ENCODE data around the gene ITGBL1. TPM values are rescaled to one million over a fixed set of nuclear protein-coding genes. Genes with fewer than 3 reads are reported as not detected.
A peak's percentile ranks its signal among the peaks of the same experiment; 100 is the strongest.

The ITGBL1 gene
- total RNA-seq, 1 donor, result 398 TPM

GRCh38 chr13:101700598-101700997 lies 248.1 kb downstream of the ITGBL1 start:
- Histone ChIP-seq H2AFZ (ENCODE audit: low read length) (no peak overlapping the region), H3K4me3 (ENCODE audit: insufficient read depth, low read length) (no peak overlapping the region), H3K4me1 (ENCODE audit: insufficient read depth, low read length) (peaks cover 12% of the 10 kb centered on the region), H4K20me1 (ENCODE audit: insufficient read depth, low read length) (peaks cover 12% of the 10 kb centered on the region), H3K79me2 (ENCODE audit: insufficient read depth, low read length) (peaks cover 4% of the 10 kb centered on the region), H3K27me3 (ENCODE audit: insufficient read depth, low read length) (no peaks in the 10 kb centered on the region), H3K27ac (ENCODE audit: low read depth, low read length) (no peak overlapping the region), H3K9me3 (ENCODE audit: low read depth, low read length) (no peaks in the 10 kb centered on the region), H3K4me2 (ENCODE audit: insufficient read depth, low read length) (no peak overlapping the region), H3K36me3 (ENCODE audit: insufficient read depth, low read length) (peaks cover 23% of the 10 kb centered on the region)
- DNase-seq (ENCODE audit: insufficient read length, low spot score, missing footprints), result no peak
- TF ChIP-seq, protein P1, sequence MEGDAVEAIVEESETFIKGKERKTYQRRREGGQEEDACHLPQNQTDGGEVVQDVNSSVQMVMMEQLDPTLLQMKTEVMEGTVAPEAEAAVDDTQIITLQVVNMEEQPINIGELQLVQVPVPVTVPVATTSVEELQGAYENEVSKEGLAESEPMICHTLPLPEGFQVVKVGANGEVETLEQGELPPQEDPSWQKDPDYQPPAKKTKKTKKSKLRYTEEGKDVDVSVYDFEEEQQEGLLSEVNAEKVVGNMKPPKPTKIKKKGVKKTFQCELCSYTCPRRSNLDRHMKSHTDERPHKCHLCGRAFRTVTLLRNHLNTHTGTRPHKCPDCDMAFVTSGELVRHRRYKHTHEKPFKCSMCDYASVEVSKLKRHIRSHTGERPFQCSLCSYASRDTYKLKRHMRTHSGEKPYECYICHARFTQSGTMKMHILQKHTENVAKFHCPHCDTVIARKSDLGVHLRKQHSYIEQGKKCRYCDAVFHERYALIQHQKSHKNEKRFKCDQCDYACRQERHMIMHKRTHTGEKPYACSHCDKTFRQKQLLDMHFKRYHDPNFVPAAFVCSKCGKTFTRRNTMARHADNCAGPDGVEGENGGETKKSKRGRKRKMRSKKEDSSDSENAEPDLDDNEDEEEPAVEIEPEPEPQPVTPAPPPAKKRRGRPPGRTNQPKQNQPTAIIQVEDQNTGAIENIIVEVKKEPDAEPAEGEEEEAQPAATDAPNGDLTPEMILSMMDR (IDR thresholded peaks at IDR 0.05; ENCODE audit: extremely low read depth, low read depth, low read length), result no peak

DNA sequence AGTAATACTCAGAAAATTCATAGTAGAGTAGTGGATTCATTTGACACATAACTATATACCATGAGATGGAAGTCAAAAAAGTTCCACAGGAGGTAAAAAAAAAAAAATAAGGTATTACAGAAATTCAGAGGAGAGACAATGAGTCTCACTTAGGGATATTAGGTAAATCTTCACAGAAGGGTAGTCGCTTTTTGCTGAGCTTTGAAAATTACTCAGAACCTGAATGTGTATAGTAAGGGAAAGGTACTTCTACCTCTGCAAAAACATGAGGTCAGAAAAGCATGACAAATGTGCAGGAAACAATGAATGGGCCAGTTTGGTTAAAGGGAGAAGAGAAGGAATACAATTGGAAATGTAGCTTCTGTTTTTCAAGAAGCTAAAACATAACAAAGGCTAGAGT lies 250.6 kb downstream of the ITGBL1 start:
- peaks cover 19% of the 10 kb centered on the region for H3K36me3 ChIP-seq (ENCODE audit: insufficient read depth, low read length)
- H2AFZ ChIP-seq (ENCODE audit: low read length), result no peak overlapping the region
- TF ChIP-seq, protein P1 (IDR thresholded peaks at IDR 0.05; ENCODE audit: extremely low read depth, low read depth, low read length), result no peak
- H3K4me3 ChIP-seq (ENCODE audit: insufficient read depth, low read length), result no peak overlapping the region
- no peak overlapping the region for H3K4me2 ChIP-seq (ENCODE audit: insufficient read depth, low read length)
- DNase-seq (ENCODE audit: insufficient read length, low spot score, missing footprints), result no peak
- peaks cover 22% of the 10 kb centered on the region for H4K20me1 ChIP-seq (ENCODE audit: insufficient read depth, low read length)
- no peak overlapping the region for H3K27ac ChIP-seq (ENCODE audit: low read depth, low read length)
- H3K4me1 ChIP-seq (ENCODE audit: insufficient read depth, low read length), result peaks cover 27% of the 10 kb centered on the region
- no peaks in the 10 kb centered on the region for H3K9me3 ChIP-seq (ENCODE audit: low read depth, low read length)
- peaks cover 2% of the 10 kb centered on the region for H3K79me2 ChIP-seq (ENCODE audit: insufficient read depth, low read length)
- no peaks in the 10 kb centered on the region for H3K27me3 ChIP-seq (ENCODE audit: insufficient read depth, low read length)

DNA sequence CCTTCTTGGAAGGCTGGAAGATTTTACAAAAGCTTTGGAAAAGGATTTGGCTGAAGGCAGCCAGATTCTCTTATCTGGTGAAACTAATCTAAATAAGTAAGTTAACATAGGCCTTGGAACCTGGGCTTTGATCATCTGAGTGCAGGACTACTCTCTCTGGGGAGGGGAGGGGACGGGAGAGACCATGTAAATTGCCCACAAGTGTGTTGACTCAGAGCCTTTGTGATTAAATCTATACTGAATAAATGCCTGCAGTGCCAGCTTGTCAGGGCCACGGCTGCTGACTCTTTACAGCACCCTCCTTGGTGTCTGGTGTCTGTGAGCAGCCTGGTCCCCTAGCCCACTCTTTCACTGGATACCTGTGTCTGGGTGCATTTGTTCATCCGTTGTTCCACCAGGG lies 251.4 kb downstream of the ITGBL1 start:
- peaks cover 19% of the 10 kb centered on the region for H4K20me1 ChIP-seq (ENCODE audit: insufficient read depth, low read length)
- H3K27me3 ChIP-seq (ENCODE audit: insufficient read depth, low read length), result no peaks in the 10 kb centered on the region
- peaks cover 23% of the 10 kb centered on the region for H3K4me1 ChIP-seq (ENCODE audit: insufficient read depth, low read length)
- H3K4me3 ChIP-seq (ENCODE audit: insufficient read depth, low read length), result no peak overlapping the region
- no peak for DNase-seq (ENCODE audit: insufficient read length, low spot score, missing footprints)
- peaks cover 2% of the 10 kb centered on the region for H3K79me2 ChIP-seq (ENCODE audit: insufficient read depth, low read length)
- no peak overlapping the region for H3K27ac ChIP-seq (ENCODE audit: low read depth, low read length)
- no peak overlapping the region for H3K4me2 ChIP-seq (ENCODE audit: insufficient read depth, low read length)
- H2AFZ ChIP-seq (ENCODE audit: low read length), result no peak overlapping the region
- H3K36me3 ChIP-seq (ENCODE audit: insufficient read depth, low read length), result peaks cover 24% of the 10 kb centered on the region
- H3K9me3 ChIP-seq (ENCODE audit: low read depth, low read length), result no peaks in the 10 kb centered on the region
- TF ChIP-seq, protein P1 (IDR thresholded peaks at IDR 0.05; ENCODE audit: extremely low read depth, low read depth, low read length), result no peak

DNA sequence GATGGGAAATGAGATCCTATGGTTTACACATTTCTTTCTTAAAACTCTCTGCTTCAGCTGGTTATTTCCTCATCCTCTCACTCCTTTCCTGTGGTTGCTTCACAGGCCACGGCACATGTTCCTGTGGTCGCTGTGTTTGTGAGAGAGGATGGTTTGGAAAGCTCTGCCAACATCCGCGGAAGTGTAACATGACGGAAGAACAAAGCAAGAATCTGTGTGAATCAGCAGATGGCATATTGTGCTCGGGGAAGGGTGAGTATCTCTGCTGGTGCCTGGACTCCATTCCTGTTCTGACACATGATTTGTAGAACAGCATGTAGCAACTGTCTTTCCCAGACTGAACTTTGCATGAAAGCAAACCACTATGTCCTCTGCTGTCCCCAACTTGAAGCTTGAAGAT lies 254.2 kb downstream of the ITGBL1 start:
- Histone ChIP-seq H3K79me2 (ENCODE audit: insufficient read depth, low read length) (no peaks in the 10 kb centered on the region), H3K36me3 (ENCODE audit: insufficient read depth, low read length) (peaks cover 43% of the 10 kb centered on the region), H3K9me3 (ENCODE audit: low read depth, low read length) (no peaks in the 10 kb centered on the region), H3K27ac (ENCODE audit: low read depth, low read length) (peak overlapping the region; percentile 37), H3K4me1 (ENCODE audit: insufficient read depth, low read length) (peaks cover 17% of the 10 kb centered on the region), H4K20me1 (ENCODE audit: insufficient read depth, low read length) (peaks cover 12% of the 10 kb centered on the region), H2AFZ (ENCODE audit: low read length) (no peak overlapping the region), H3K4me3 (ENCODE audit: insufficient read depth, low read length) (no peak overlapping the region), H3K4me2 (ENCODE audit: insufficient read depth, low read length) (peak overlapping the region; percentile 9), H3K27me3 (ENCODE audit: insufficient read depth, low read length) (no peaks in the 10 kb centered on the region)
- TF ChIP-seq, protein P1 (IDR thresholded peaks at IDR 0.05; ENCODE audit: extremely low read depth, low read depth, low read length), result no peak
- DNase-seq (ENCODE audit: insufficient read length, low spot score, missing footprints), result peak; percentile 91

Data from osteoblast (primary cell).